Measurements from ENCODE around the gene FAM25A.
A peak's percentile ranks its signal among the peaks of the same experiment; 100 is the strongest.
"Not testable (repeated sequence)": the region's sequence is repeated elsewhere in the genome, so short reads cannot be mapped to it uniquely, and the experiment has no call there.

The FAM25A gene

GRCh38 chr10:86999802-87000403 is 20.2 kb upstream of the FAM25A start:
- not testable (repeated sequence) for ATAC-seq, H3K27ac Mint-ChIP-seq, H3K4me3 Mint-ChIP-seq, H3K4me1 Mint-ChIP-seq, DNase-seq, H3K9me3 Mint-ChIP-seq, H3K27me3 Mint-ChIP-seq

DNA sequence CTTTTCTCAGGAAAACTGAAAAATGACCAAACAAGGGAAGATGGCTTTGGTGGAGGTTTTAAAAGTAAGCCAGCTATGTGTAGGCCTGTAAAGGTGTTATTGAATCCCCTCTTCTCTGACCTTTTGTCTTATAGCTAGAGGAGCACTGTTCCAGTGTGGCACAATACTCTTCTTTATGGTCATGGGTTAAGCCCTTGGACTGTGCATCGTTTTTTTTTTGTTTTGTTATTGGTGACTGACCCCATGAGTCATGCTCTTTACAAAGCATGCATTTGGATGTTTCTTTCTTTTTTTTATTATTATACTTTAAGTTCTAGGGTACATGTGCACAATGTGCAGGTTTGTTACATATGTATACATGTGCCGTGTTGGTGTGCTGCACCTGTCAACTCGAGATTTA is 19.6 kb upstream of the FAM25A start:
- no peak overlapping the region for H3K4me3 Mint-ChIP-seq
- no peaks in the 10 kb centered on the region for H3K4me1 Mint-ChIP-seq
- no peaks in the 10 kb centered on the region for H3K9me3 Mint-ChIP-seq
- H3K27me3 Mint-ChIP-seq, result no peaks in the 10 kb centered on the region
- ATAC-seq (no peak), DNase-seq (no peak)
- H3K27ac Mint-ChIP-seq, result no peak overlapping the region

DNA sequence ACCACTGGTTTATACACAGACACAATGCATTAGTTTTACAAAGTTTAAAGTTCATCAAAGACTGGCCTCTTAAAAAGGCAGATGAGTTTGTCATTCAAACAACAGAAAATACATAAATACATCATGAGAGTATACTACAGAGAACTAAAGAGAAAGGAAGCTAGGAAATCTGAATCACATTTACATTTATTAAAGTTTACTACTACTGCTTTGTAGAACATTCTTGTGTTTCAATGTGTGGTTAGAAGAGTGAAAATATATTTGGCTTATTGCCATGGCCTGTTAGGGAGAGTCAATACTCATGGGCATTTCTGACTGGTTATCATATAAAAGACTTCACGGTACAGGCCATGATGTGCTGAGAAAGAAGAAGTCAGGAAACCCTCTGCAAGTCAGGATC is 13.0 kb upstream of the FAM25A start:
- not testable (repeated sequence) for H3K4me3 Mint-ChIP-seq, H3K4me1 Mint-ChIP-seq, H3K9me3 Mint-ChIP-seq, ATAC-seq, H3K27me3 Mint-ChIP-seq, H3K27ac Mint-ChIP-seq, DNase-seq

DNA sequence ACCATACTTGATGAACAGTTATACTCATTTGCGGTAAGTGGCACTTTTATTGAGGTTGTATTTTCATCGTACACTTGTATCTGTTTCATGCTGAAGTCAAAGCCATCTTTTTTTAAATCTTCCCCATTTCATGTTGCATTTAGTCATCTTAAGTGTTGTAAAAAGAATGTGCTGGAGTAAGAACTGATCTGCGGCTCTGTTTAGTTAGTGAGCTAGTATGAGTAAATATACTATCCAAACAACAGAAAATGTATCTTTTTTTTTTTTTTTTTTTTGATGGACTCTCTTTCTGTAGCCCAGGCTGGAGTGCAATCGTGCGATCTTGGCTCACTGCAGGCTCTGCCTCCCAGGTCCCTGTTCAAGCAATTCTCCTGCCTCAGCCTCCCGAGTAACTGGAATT is 12.4 kb upstream of the FAM25A start:
- ATAC-seq, DNase-seq, H3K27me3 Mint-ChIP-seq: not testable (repeated sequence)

GRCh38 chr10:87008303-87008702 is 11.8 kb upstream of the FAM25A start:
- not testable (repeated sequence) for H3K9me3 Mint-ChIP-seq, H3K27me3 Mint-ChIP-seq, ATAC-seq, H3K4me1 Mint-ChIP-seq, DNase-seq, H3K27ac Mint-ChIP-seq, H3K4me3 Mint-ChIP-seq

More for the DNA sequence above, 12.4 kb upstream of the FAM25A start:
- H3K4me1 Mint-ChIP-seq, H3K27ac Mint-ChIP-seq, H3K4me3 Mint-ChIP-seq, H3K9me3 Mint-ChIP-seq: not testable (repeated sequence)

- H3K9me3 Mint-ChIP-seq, H3K4me1 Mint-ChIP-seq, H3K27ac Mint-ChIP-seq, H3K4me3 Mint-ChIP-seq, H3K27me3 Mint-ChIP-seq, ATAC-seq, DNase-seq: not testable (repeated sequence)
These were observed 10.9 kb upstream of the FAM25A start for GRCh38 chr10:87009134-87009696.

- not testable (repeated sequence) for H3K4me3 Mint-ChIP-seq, H3K4me1 Mint-ChIP-seq, H3K27ac Mint-ChIP-seq, DNase-seq, ATAC-seq, H3K9me3 Mint-ChIP-seq, H3K27me3 Mint-ChIP-seq
These were observed 6.6 kb upstream of the FAM25A start for GRCh38 chr10:87013528-87013927.

DNA sequence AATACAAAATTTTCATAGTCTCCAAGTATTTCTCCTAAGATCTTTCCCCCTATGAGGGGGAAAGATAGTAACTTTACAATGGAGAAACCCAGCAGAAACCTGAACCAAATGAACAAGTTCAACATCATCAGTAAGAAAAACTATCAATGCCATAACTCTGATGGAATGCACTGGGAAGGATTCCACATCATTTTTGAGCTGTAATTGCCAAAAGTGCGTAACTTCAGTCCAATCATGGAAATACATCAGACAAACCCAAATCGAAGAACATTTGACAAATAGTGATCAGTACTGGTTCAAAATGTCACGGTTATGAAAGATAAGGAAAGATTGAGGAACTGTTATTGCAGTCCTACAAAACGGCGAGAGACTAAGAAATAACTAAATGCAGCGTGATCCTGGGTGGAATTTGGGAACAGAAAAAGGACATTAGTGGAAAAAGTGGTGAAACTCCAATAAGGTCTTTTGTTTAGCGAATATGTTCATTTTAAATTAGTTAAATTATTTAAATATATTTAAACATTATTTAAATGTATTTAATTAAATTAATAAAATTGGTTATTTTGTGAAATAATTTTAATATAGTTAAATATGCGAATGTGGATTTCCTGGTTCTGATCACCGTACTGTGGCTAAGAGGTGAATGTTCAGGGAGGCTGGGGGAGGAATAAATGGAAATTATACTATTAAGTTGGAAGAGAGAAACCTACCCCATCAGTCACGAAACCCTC is 4.9 kb upstream of the FAM25A start:
- H3K27me3 Mint-ChIP-seq, H3K4me1 Mint-ChIP-seq, H3K9me3 Mint-ChIP-seq, H3K27ac Mint-ChIP-seq, ATAC-seq, DNase-seq, H3K4me3 Mint-ChIP-seq: not testable (repeated sequence)

DNA sequence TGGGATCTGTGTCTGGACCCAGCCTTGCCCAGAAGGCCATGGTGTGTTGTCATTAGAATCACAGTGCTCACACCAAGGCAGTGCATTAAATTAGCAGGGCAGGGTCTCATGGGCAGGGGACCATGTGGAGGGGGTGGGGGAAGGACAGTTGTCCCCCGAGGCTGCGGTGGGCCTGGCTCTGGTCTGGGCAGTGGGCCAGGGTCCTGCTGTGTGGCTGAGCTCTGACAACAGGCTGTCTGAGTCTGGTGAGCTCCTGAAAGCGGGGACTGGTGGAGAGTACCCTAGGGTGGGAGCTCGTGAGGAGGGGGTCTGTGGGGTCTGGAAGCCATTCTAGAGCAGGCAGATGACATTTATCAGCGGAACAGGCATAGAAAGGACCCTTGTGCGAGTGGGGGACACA is 2.0 kb upstream of the FAM25A start:
- not testable (repeated sequence) for DNase-seq, H3K27ac Mint-ChIP-seq, H3K4me3 Mint-ChIP-seq, H3K4me1 Mint-ChIP-seq, ATAC-seq, H3K27me3 Mint-ChIP-seq, H3K9me3 Mint-ChIP-seq

- H3K27ac Mint-ChIP-seq, ATAC-seq, DNase-seq, H3K27me3 Mint-ChIP-seq, H3K4me3 Mint-ChIP-seq, H3K4me1 Mint-ChIP-seq, H3K9me3 Mint-ChIP-seq: not testable (repeated sequence)
These were observed 1.0 kb upstream of the FAM25A start for GRCh38 chr10:87019066-87019465.

GRCh38 chr10:87019504-87019903 is 590 bp upstream of the FAM25A start:
- H3K4me1 Mint-ChIP-seq, H3K27me3 Mint-ChIP-seq, H3K9me3 Mint-ChIP-seq, ATAC-seq, H3K4me3 Mint-ChIP-seq, H3K27ac Mint-ChIP-seq, DNase-seq: not testable (repeated sequence)

DNA sequence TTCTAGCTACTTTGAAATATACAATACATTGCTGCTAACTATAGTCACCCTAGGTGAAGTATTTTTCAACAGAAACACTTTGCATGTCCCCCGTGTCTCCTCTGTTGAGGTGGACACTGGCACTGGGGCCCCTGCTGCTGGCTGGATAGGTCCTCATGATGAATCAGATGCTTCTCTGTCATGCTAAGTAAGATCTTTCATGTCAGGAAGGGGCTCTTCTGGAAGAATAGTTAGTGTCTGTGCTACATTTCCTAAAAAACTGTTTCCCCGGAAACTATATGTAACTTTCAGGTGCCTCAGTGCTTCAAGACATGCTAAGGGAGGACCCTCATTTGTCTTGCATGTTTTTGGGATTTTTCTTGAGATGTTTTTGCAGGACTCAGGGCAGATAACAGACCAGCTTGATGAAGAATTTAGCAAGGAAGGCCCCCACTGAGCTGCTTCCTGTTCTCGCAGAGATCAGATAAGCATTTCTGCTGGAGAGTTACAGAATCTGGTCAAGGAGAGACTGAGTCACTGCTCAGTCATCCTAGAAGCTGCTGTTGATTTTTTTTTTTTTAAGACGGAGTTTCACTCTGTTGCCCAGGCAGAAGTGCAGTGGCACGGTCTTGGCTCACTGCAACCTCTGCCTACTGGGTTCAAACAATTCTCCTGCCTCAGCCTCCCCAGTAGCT is 5.3 kb downstream of the FAM25A start:
- peak overlapping the region; percentile 48 to 52 for H3K27ac Mint-ChIP-seq
- peak; percentile 94 for ATAC-seq
- not testable (repeated sequence) for H3K27me3 Mint-ChIP-seq, H3K9me3 Mint-ChIP-seq
- peak; percentile 12 to 33 for DNase-seq
- peak overlapping the region in 1 of 2 donors; percentile 21 for H3K4me3 Mint-ChIP-seq
- peaks cover 15% of the 10 kb centered on the region for H3K4me1 Mint-ChIP-seq

GRCh38 chr10:87026747-87027508 is 6.8 kb downstream of the FAM25A start:
- H3K9me3 Mint-ChIP-seq, H3K27ac Mint-ChIP-seq, DNase-seq, H3K27me3 Mint-ChIP-seq, ATAC-seq, H3K4me3 Mint-ChIP-seq: not testable (repeated sequence)
- H3K4me1 Mint-ChIP-seq, result peaks cover 15% of the 10 kb centered on the region

GRCh38 chr10:87030419-87030818 is 10.3 kb downstream of the FAM25A start:
- H3K4me3 Mint-ChIP-seq, H3K9me3 Mint-ChIP-seq, H3K4me1 Mint-ChIP-seq, H3K27ac Mint-ChIP-seq, H3K27me3 Mint-ChIP-seq, DNase-seq, ATAC-seq: not testable (repeated sequence)

DNA sequence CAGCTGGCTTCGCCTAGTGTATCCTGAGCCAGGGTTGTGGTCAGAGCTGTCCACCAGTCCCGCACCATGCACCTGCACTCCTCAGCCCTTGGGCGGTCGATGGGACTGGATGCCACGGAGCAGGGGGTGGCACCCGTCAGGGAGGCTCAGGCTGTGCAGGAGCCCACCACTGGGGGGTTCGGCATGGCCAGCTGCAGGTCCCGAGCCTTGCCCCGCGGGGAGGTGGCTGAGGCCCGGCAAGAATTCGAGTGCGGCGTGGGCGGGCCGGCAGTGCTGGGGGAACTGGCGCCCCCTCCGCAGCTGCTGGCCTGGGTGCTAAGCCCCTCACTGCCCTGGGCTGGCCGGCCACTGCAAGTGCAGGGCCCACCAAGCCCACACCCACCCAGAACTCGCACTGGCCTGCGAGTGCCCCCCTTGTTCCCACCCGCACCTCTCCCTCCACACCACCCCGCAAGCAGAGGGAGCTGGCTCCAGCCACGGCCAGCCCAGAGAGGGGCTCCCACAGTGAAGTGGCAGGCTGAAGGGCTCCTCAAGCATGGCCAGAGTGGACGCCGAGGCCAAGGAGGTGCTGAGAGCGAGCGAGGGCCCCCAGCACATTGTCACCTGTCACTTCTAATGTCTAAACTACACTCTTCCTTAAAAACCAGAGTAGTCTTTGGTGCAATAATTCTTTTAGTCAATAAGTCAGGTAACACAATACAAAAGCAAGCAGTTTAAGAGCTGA is 11.0 kb downstream of the FAM25A start:
- no peaks in the 10 kb centered on the region for H3K27me3 Mint-ChIP-seq
- no peaks in the 10 kb centered on the region for H3K4me1 Mint-ChIP-seq
- H3K4me3 Mint-ChIP-seq, result no peak overlapping the region
- DNase-seq (no peak), ATAC-seq (peak; percentile 28)
- no peaks in the 10 kb centered on the region for H3K9me3 Mint-ChIP-seq
- no peak overlapping the region for H3K27ac Mint-ChIP-seq
